Measurements from ENCODE around the gene AHR. TPM values are rescaled to one million over a fixed set of nuclear protein-coding genes. Genes with fewer than 3 reads are reported as not detected.

AHR gene
- total and polyA plus RNA-seq, 2 donors (not counting 3 experiments of a cell fraction or from before 2014, with no cell fraction given), result 4.8 to 31.8 TPM

DNA sequence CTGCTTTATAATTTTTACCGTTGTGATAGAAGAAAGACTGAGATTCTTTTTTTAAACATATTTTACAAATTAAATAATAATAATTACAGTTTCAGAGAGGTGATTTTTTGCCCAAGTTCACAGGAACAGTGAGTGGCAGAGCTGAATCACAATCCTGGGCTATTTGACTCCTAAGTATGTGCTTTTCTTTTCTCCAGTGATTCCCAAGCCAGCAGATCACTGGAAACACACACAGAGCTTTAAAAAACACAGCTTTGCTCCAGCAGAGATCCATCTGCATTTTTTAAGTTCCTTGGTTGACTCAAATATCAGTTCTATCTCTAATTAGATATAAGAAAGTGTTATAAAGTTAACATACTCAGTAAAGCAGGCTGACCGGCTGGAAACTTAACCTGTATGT lies 69.0 kb downstream of the AHR start:
- Histone ChIP-seq H3K79me2 (ENCODE audit: control insufficient read depth, insufficient read depth, low read length) (no peaks in the 10 kb centered on the region), H3K27ac (ENCODE audit: insufficient read depth, low read depth, low read length) (no peak overlapping the region), H3K9me1 (replicated peaks; ENCODE audit: control insufficient read depth, extremely low read depth, insufficient read depth, low read length) (no peaks in the 10 kb centered on the region), H3K9me3 (replicated peaks; ENCODE audit: control insufficient read depth, insufficient read depth, low read length) (no peaks in the 10 kb centered on the region), H3K4me3 (replicated peaks in 1 of 3; ENCODE audit: insufficient read depth in 1 of 3, low read depth in 1 of 3, low read length in 3 of 3) (no peak overlapping the region), H3K4me1 (ENCODE audit: control insufficient read depth, extremely low read depth, insufficient read depth, low read length) (peaks cover 20% of the 10 kb centered on the region), H2AFZ (ENCODE audit: low read depth, low read length) (peak overlapping the region; percentile 13), H3K4me2 (ENCODE audit: insufficient read depth, low read length) (no peak overlapping the region), H4K20me1 (replicated peaks; ENCODE audit: control insufficient read depth, extremely low read depth, insufficient read depth, low read length) (no peaks in the 10 kb centered on the region), H3K27me3 (ENCODE audit: control insufficient read depth in 2 of 2, insufficient read depth in 2 of 2, low read length in 2 of 2) (no peaks in the 10 kb centered on the region), H3K9ac (replicated peaks; ENCODE audit: extremely low read depth, insufficient read depth, low read length) (no peak overlapping the region), H3K36me3 (ENCODE audit: control insufficient read depth in 2 of 2, extremely low read depth in 1 of 2, insufficient read depth in 2 of 2, low read length in 2 of 2) (no peaks in the 10 kb centered on the region)
- dilution Hi-C loops (cut with MboI; ENCODE audit: extremely low pct_ligation_motif_present, low sequenced_read_pairs), result no loop called here
- intact Hi-C loops (cut with micrococcal nuclease), result no loop called here
- no peak for FAIRE-seq
- DNase-seq (ENCODE audit: low read depth, low spot score), result no peak
- ChIA-PET CTCF (no interaction called here), POLR2A (no interaction called here)
- no TSS peak for BruUV-seq (replicated peaks)
- TF ChIP-seq FOS (IDR thresholded peaks at IDR 0.05; ENCODE audit: borderline replicate concordance, insufficient read depth, low read length) (no peak), CTCF (IDR thresholded peaks at IDR 0.05; ENCODE audit: extremely low read depth in 1 of 2, insufficient read depth in 1 of 2, low read depth in 1 of 2, low read length in 2 of 2) (no peak)

GRCh38 chr7:17368856-17369524 lies 70.5 kb downstream of the AHR start:
- H3K27me3 ChIP-seq (ENCODE audit: control insufficient read depth in 2 of 2, insufficient read depth in 2 of 2, low read length in 2 of 2), result no peaks in the 10 kb centered on the region
- intact Hi-C loops (cut with micrococcal nuclease), result no loop called here
- H2AFZ ChIP-seq (ENCODE audit: low read depth, low read length), result no peak overlapping the region
- H3K79me2 ChIP-seq (ENCODE audit: control insufficient read depth, insufficient read depth, low read length), result no peaks in the 10 kb centered on the region
- CTCF ChIA-PET, result no interaction called here
- H3K4me1 ChIP-seq (ENCODE audit: control insufficient read depth, extremely low read depth, insufficient read depth, low read length), result peaks cover 23% of the 10 kb centered on the region
- no peak for TF ChIP-seq MAX (IDR thresholded peaks at IDR 0.05; ENCODE audit: insufficient read depth, insufficient read length)
- TF ChIP-seq JUN (IDR thresholded peaks at IDR 0.05; ENCODE audit: borderline replicate concordance, insufficient read depth, insufficient read length, low read depth), result no peak
- no peak for TF ChIP-seq POLR2A (IDR thresholded peaks at IDR 0.05; ENCODE audit: low read depth, low read length)
- TF ChIP-seq POLR2AphosphoS5 (IDR thresholded peaks at IDR 0.05; ENCODE audit: insufficient read depth, low read depth, low read length), result no peak
- TF ChIP-seq CTCF (IDR thresholded peaks at IDR 0.05; ENCODE audit: extremely low read depth in 1 of 2, insufficient read depth in 1 of 2, low read depth in 1 of 2, low read length in 2 of 2), result no peak
- TF ChIP-seq GATA2 (IDR thresholded peaks at IDR 0.05; ENCODE audit: insufficient read depth, insufficient read length, low read depth, low read length), result no peak
- TF ChIP-seq FOS (IDR thresholded peaks at IDR 0.05; ENCODE audit: borderline replicate concordance, insufficient read depth, low read length), result no peak
- no peak for TF ChIP-seq MYC (IDR thresholded peaks at IDR 0.05; ENCODE audit: low read depth, low read length)
- no peak for TF ChIP-seq EZH2 (IDR thresholded peaks at IDR 0.05; ENCODE audit: borderline replicate concordance, low read depth, low read length, severe bottlenecking)
- no peak overlapping the region for H3K4me2 ChIP-seq (ENCODE audit: insufficient read depth, low read length)
- POLR2A ChIA-PET, result no interaction called here
- no peaks in the 10 kb centered on the region for H4K20me1 ChIP-seq (replicated peaks; ENCODE audit: control insufficient read depth, extremely low read depth, insufficient read depth, low read length)
- H3K27ac ChIP-seq (ENCODE audit: insufficient read depth, low read depth, low read length), result no peak overlapping the region
- no peak overlapping the region for H3K4me3 ChIP-seq (replicated peaks in 1 of 3; ENCODE audit: insufficient read depth in 1 of 3, low read depth in 1 of 3, low read length in 3 of 3)
- dilution Hi-C loops (cut with MboI; ENCODE audit: extremely low pct_ligation_motif_present, low sequenced_read_pairs), result no loop called here
- H3K9me3 ChIP-seq (replicated peaks; ENCODE audit: control insufficient read depth, insufficient read depth, low read length), result no peaks in the 10 kb centered on the region
- no peaks in the 10 kb centered on the region for H3K9me1 ChIP-seq (replicated peaks; ENCODE audit: control insufficient read depth, extremely low read depth, insufficient read depth, low read length)
- BruUV-seq (replicated peaks), result no TSS peak
- FAIRE-seq (no peak), DNase-seq (ENCODE audit: low read depth, low spot score) (no peak)
- no peaks in the 10 kb centered on the region for H3K36me3 ChIP-seq (ENCODE audit: control insufficient read depth in 2 of 2, extremely low read depth in 1 of 2, insufficient read depth in 2 of 2, low read length in 2 of 2)
- H3K9ac ChIP-seq (replicated peaks; ENCODE audit: extremely low read depth, insufficient read depth, low read length), result no peak overlapping the region

Data from endothelial cell of umbilical vein (primary cell).